Fibroblast of pulmonary artery (primary cell): ENCODE measurements around the gene VSX2.

Experiments used
- DNase-seq: peaks from one replicate; pipeline ENCODE4 v3.0.0-alpha.2; 2010; ENCODE audit warnings: low read depth
- H3K4me3 ChIP-seq: replicated peaks from 2 replicates; pipeline ENCODE4 v1.5.1; 2011; ENCODE audit warnings: low read depth, mild to moderate bottlenecking, control low read depth, low read length, moderate library complexity
- TF ChIP-seq, protein P1 (sequence below): IDR thresholded peaks from 2 replicates; pipeline ENCODE4 v1.5.1; 2011; ENCODE audit warnings: mild to moderate bottlenecking, control low read depth, low read length, inconsistent platforms; ENCODE audit errors: missing control alignments

VSX2 gene

DNA sequence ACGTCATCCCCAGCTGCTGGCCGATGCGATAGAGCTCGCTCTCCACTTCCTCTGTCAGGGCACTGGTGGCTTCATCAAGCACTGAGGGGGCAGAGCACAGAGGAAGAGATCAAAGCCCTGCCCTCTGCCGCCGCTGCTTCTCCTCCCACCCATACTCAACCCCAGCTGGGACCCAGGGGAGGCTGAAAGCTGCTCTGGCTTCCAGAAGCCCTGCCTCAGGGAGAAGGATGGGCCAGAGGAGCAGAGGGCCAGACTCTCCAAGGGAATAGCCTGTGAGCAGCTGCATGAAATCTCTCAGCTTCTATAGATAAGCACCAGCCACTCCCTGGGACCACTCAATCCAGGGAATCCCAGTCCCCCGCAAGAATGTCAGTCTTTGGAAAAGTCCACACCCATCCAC lies 47.5 kb downstream of the VSX2 start:
- no peak for DNase-seq
- H3K4me3 ChIP-seq, result no peak overlapping the region
- TF ChIP-seq, protein P1, sequence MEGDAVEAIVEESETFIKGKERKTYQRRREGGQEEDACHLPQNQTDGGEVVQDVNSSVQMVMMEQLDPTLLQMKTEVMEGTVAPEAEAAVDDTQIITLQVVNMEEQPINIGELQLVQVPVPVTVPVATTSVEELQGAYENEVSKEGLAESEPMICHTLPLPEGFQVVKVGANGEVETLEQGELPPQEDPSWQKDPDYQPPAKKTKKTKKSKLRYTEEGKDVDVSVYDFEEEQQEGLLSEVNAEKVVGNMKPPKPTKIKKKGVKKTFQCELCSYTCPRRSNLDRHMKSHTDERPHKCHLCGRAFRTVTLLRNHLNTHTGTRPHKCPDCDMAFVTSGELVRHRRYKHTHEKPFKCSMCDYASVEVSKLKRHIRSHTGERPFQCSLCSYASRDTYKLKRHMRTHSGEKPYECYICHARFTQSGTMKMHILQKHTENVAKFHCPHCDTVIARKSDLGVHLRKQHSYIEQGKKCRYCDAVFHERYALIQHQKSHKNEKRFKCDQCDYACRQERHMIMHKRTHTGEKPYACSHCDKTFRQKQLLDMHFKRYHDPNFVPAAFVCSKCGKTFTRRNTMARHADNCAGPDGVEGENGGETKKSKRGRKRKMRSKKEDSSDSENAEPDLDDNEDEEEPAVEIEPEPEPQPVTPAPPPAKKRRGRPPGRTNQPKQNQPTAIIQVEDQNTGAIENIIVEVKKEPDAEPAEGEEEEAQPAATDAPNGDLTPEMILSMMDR, result no peak

DNA sequence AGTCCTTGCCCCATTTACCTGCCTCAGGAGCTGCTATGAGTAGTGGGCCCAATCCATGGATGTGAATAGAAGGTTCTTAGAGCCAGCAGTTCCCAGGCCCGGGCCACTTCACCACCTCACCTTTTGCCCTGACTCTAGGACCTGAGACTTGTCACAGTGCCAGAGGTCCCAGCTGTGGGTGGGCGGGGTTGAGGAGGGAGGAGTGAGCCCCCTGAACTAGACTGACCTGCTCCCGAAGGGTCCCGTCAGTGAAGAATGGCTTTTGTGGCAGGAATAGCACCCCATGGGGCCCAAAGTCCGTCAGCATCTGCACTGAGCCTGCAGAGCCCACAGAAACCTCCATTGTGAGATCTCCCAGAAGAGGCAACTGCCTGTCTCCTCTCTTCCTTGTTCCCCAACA lies 50.6 kb downstream of the VSX2 start:
- no peak overlapping the region for H3K4me3 ChIP-seq
- TF ChIP-seq, protein P1, result no peak
- DNase-seq, result no peak

DNA sequence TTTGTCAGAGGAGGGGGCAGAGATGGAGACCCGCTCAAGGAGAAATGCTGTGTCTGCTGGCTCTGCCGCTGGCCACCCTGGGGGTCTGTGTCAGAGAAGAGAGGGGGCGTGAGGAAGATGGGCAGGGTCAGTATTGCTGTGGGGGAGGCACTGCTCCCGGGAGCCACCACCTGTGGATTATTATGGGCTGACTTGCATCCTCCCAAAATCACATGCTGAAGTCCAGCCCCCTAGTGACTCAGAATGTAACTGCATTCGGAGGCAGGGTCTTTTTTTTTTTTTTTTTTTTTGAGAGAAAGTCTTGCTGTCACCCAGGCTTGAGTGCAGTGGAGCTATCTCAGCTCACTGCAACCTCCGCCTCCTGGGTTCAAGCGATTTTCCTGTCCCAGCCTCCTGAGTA lies 51.2 kb downstream of the VSX2 start:
- peak; percentile 36 for DNase-seq
- H3K4me3 ChIP-seq, result no peak overlapping the region
- TF ChIP-seq, protein P1, result peak; percentile 51

DNA sequence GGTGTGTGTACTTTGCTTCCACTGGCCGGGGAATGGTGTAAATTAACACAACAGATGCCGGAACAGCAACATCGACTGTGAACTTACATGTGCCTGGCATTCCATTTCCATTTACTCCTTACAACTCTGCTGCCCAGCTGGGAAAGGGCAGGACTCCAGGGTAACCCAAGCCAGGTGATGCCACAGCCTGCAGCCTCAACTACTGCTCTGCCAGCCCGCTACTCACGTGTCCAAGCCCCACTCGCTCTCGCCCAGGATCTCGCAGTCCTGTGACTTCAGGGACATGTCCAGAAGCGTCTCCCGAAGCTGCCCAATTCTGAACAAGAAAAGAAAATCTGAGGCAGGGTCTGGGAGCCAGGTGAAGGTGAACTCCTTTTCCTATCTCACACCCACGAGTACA lies 52.8 kb downstream of the VSX2 start:
- TF ChIP-seq, protein P1, result no peak
- DNase-seq, result no peak
- no peak overlapping the region for H3K4me3 ChIP-seq

DNA sequence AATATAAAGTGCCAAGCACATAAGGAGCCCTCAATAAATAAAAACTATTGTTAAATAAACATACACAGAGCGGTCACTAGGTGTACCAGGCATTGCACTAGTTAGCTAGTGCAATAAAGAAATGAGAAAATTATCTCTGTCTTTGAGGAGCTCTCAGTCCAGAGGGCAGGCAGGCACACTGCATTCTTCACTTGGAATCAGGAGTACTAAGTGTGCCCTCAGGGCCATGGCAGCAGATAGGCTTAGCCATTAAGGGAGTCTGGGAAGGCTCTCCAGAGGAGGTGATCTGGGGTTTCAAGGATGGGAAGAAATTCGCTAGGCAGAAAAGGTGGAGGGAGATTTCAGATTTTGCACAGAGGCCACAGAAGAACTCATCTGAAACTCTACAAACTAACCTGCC lies 54.4 kb downstream of the VSX2 start:
- no peak overlapping the region for H3K4me3 ChIP-seq
- TF ChIP-seq, protein P1, result no peak
- DNase-seq, result no peak

DNA sequence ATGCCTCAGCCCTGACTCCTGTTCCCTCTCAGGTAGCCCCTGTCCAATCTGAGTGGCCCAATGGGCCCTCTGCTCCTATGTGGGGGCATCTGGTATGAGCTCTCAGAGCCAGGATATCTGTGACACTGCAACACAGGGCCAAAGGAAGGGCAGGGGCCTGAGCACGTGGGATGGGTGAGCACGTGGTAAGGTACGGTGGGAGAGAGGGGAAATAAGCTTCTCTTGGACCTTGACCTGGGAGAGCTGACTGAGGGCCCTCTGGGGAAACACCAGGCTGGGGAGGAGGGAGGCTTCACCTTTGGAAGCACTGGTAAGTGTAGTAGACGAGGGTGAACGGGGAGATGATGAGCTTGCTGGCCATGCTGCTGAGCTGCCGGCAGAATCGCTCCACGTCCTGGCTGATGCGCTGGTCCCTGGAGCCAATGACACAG lies 56.8 kb downstream of the VSX2 start:
- H3K4me3 ChIP-seq, result no peak overlapping the region
- no peak for DNase-seq
- TF ChIP-seq, protein P1, result no peak

DNA sequence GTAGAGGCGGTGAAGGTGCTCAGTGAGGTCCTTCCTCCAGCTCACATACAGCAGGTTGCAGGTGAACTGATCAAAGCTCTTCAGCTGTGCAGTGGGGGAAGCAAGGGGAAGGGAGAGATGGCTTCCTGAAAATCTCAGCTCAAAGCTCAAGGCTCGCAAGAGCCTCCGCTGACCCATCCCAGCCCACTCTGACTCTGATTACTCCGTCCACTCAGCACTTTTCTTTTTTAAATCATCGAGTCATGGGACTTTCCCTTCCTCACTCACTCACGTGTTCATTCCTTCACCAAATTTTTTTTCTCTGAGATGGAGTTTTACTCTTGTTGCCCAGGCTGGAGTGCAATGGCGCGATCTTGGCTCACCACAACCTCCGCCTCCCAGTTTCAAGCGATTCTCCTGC lies 58.7 kb downstream of the VSX2 start:
- no peak overlapping the region for H3K4me3 ChIP-seq
- DNase-seq, result no peak
- TF ChIP-seq, protein P1, result no peak
